HCT116 (cell line): ENCODE measurements around the gene PXN. TPM values are rescaled to one million over a fixed set of nuclear protein-coding genes. Genes with fewer than 3 reads are reported as not detected.
"Not testable (repeated sequence)": the region's sequence is repeated elsewhere in the genome, so short reads cannot be mapped to it uniquely, and the experiment has no call there.

Experiments
- ATAC-seq: fragments of 200-7000 bp; cut with Tn5 transposase; 2 replicates; pipeline ENCODE4 v1.9.1; 2020; ENCODE audit warnings: mild to moderate bottlenecking, moderate library complexity
- BruUV-seq: library from RNA; stranded (reverse); fragments of 400-500 nt; replicated peaks from 2 replicates; lab custom pipeline; 2021; lab: Mats Ljungman, UMichigan
- CTCF ChIA-PET: fragments of 300-600 bp; sonication (Branson Sonifier 250); formaldehyde crosslinking; loops from one replicate; lab custom pipeline; 2021; ENCODE audit warnings: antibody characterized with exemption; lab: Charles Lee
- POLR2A ChIA-PET: fragments of 300-600, 350-600 bp; sonication (Branson Sonifier 250); formaldehyde crosslinking; loops from one replicate; lab custom pipeline; 2021; ENCODE audit warnings: antibody characterized with exemption; lab: Charles Lee
- RAD21 ChIA-PET, 2 experiments: fragments of 300-600 bp; sonication (Branson Sonifier 250); formaldehyde crosslinking; loops; one replicate each; lab custom pipeline; 2023; ENCODE audit warnings: low total read pairs in 2 of 2; ENCODE audit not compliant: uncharacterized antibody in 2 of 2, unreplicated experiment in 2 of 2, low non-redundant PET in 1 of 2; lab: Charles Lee
- DNase-seq: peaks from one replicate; pipeline ENCODE4 v3.0.0-alpha.2; 2010; ENCODE audit warnings: low read depth, low spot score
- H2AFZ ChIP-seq: fragments of 200-600 bp; shearing (Covaris generic), sonication (generic); 2 replicates; pipeline ENCODE4 v1.6.1; 2017; ENCODE audit warnings: low read depth, mixed run types, mixed read lengths, antibody characterized with exemption, low read length; ENCODE audit not compliant: poor library complexity, severe bottlenecking
- H3K27ac ChIP-seq: 2 replicates; pipeline ENCODE4 v1.5.1; 2012; ENCODE audit warnings: low read depth, low read length
- H3K27me3 ChIP-seq: fragments of 200-600 bp; sonication (generic); 2 replicates; pipeline ENCODE4 v1.6.1; 2016; ENCODE audit warnings: mixed run types, low read length, mixed read lengths; ENCODE audit not compliant: insufficient read depth
- H3K36me3 ChIP-seq, 2 experiments: fragments of 200-500 bp in 1 of 2; fragments of 200-600 bp in 1 of 2; sonication (Bioruptor generic) in 1 of 2; sonication (generic) in 1 of 2; 2 replicates each; pipeline versions ENCODE4 v1.5.1 to v1.6.1; 2014 to 2016; ENCODE audit warnings: low read length in 2 of 2, inconsistent platforms in 1 of 2, mixed read lengths in 1 of 2, mixed run types in 1 of 2; ENCODE audit not compliant: insufficient read depth in 2 of 2, control insufficient read depth in 1 of 2
- H3K4me1 ChIP-seq, 2 experiments: fragments of 200-600 bp in 1 of 2; sonication (generic) in 1 of 2; 2 replicates each; pipeline versions ENCODE4 v1.5.1 to v1.6.1; 2012 to 2017; ENCODE audit warnings: low read length in 2 of 2, inconsistent platforms in 1 of 2, mild to moderate bottlenecking in 1 of 2, mixed read lengths in 1 of 2, mixed run types in 1 of 2, moderate library complexity in 1 of 2; ENCODE audit not compliant: insufficient read depth in 2 of 2, control insufficient read depth in 1 of 2
- H3K4me2 ChIP-seq: fragments of 200-600 bp; sonication (generic); 2 replicates; pipeline ENCODE4 v1.6.1; 2017; ENCODE audit warnings: mixed run types, low read length, mixed read lengths
- H3K4me3 ChIP-seq, 2 experiments: fragments of 200-600 bp in 1 of 2; sonication (generic) in 1 of 2; replicated peaks in 1 of 2; 2 replicates each; pipeline ENCODE4 v1.5.1; 2011 to 2016; ENCODE audit warnings: low read length in 2 of 2, control low read depth in 1 of 2, low read depth in 1 of 2, mild to moderate bottlenecking in 1 of 2, mixed read lengths in 1 of 2, mixed run types in 1 of 2
- H3K79me2 ChIP-seq: fragments of 200-600 bp; sonication (generic); 2 replicates; pipeline ENCODE4 v1.6.1; 2017; ENCODE audit warnings: mild to moderate bottlenecking, mixed run types, low read length, moderate library complexity, mixed read lengths; ENCODE audit not compliant: insufficient read depth
- H3K9ac ChIP-seq: fragments of 200-600 bp; sonication (generic); 2 replicates; pipeline ENCODE4 v1.6.1; 2016; ENCODE audit warnings: low read length, mixed read lengths
- H3K9me2 ChIP-seq: fragments of 200-600 bp; sonication (generic), shearing (Covaris generic); 2 replicates; pipeline ENCODE4 v1.6.1; 2017; ENCODE audit warnings: mixed run types, mild to moderate bottlenecking, moderate library complexity; ENCODE audit not compliant: insufficient read depth
- H3K9me3 ChIP-seq, 2 experiments: fragments of 200-500 bp in 1 of 2; fragments of 200-600 bp in 1 of 2; sonication (Bioruptor generic) in 1 of 2; sonication (generic) in 1 of 2; 2 replicates each; pipeline ENCODE4 v1.6.1; 2014 to 2017; ENCODE audit warnings: low read length in 2 of 2, mixed read lengths in 2 of 2, inconsistent platforms in 1 of 2, low read depth in 1 of 2, mild to moderate bottlenecking in 1 of 2, mixed run types in 1 of 2, moderate library complexity in 1 of 2; ENCODE audit not compliant: control insufficient read depth in 1 of 2, insufficient read depth in 1 of 2
- H4K20me1 ChIP-seq: fragments of 200-600 bp; sonication (generic), shearing (Covaris generic); 2 replicates; pipeline ENCODE4 v1.6.1; 2017; ENCODE audit warnings: mixed run types, mild to moderate bottlenecking, moderate library complexity; ENCODE audit not compliant: insufficient read depth
- CBX3 ChIP-seq: IDR thresholded peaks from 2 replicates; pipeline ENCODE4 v1.6.1; 2012; ENCODE audit warnings: low read depth
- intact Hi-C: fragments of 100-400 bp; cut with micrococcal nuclease; formaldehyde crosslinking; loops from 2 replicates; pipeline ENCODE4 v1.10.0; 2022
- total RNA-seq: library from RNA; stranded (reverse); gene quantifications from one replicate; pipeline ENCODE4 v1.2.1, GENCODE V29; 2021; ENCODE audit not compliant: unreplicated experiment
- TF ChIP-seq, protein P1 (sequence below): IDR thresholded peaks from 2 replicates; pipeline ENCODE4 v1.6.1; 2012; ENCODE audit warnings: low read depth

The PXN gene
- total RNA-seq, 1 experiment from 2014 or later = 211 TPM

DNA sequence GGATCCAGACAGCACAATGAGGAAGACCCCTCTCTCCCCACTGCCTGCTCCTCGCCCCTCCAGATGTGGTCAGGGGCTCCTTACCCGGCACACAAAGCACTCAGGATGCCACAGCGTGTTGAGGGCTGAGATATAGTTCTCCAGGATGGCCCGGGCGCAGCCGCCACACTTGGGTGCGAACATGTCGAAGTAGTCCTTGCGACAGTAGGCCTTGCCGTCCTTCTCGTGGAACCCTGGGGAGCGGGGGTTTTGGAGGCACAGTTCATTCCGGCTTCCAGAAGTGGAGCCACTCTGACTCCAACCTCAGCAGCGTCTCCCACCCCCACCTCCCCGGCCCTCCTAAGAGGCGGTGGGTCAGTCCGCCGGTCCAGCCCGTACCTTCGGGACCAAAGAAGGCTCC is 51.8 kb downstream of the PXN start:
- peaks cover 37 to 41% of the 10 kb centered on the region in 2 experiments; a peak in 3 of 4 replicates for H3K36me3 ChIP-seq
- H3K4me2 ChIP-seq = no peak overlapping the region
- H3K9ac ChIP-seq = no peak overlapping the region
- no peaks in the 10 kb centered on the region for H3K9me2 ChIP-seq
- H3K27ac ChIP-seq = no peak overlapping the region
- ChIA-PET RAD21 (no interaction called here), CTCF (no interaction called here), POLR2A (no interaction called here)
- no peaks in the 10 kb centered on the region for H3K4me1 ChIP-seq
- H3K27me3 ChIP-seq = no peaks in the 10 kb centered on the region
- TF ChIP-seq, protein P1, sequence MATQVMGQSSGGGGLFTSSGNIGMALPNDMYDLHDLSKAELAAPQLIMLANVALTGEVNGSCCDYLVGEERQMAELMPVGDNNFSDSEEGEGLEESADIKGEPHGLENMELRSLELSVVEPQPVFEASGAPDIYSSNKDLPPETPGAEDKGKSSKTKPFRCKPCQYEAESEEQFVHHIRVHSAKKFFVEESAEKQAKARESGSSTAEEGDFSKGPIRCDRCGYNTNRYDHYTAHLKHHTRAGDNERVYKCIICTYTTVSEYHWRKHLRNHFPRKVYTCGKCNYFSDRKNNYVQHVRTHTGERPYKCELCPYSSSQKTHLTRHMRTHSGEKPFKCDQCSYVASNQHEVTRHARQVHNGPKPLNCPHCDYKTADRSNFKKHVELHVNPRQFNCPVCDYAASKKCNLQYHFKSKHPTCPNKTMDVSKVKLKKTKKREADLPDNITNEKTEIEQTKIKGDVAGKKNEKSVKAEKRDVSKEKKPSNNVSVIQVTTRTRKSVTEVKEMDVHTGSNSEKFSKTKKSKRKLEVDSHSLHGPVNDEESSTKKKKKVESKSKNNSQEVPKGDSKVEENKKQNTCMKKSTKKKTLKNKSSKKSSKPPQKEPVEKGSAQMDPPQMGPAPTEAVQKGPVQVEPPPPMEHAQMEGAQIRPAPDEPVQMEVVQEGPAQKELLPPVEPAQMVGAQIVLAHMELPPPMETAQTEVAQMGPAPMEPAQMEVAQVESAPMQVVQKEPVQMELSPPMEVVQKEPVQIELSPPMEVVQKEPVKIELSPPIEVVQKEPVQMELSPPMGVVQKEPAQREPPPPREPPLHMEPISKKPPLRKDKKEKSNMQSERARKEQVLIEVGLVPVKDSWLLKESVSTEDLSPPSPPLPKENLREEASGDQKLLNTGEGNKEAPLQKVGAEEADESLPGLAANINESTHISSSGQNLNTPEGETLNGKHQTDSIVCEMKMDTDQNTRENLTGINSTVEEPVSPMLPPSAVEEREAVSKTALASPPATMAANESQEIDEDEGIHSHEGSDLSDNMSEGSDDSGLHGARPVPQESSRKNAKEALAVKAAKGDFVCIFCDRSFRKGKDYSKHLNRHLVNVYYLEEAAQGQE = no peak
- no peak for TF ChIP-seq CBX3
- DNase-seq = no peak
- H3K9me3 ChIP-seq = no peaks in the 10 kb centered on the region
- no peaks in the 10 kb centered on the region for H4K20me1 ChIP-seq
- intact Hi-C loops = no loop called here
- H3K79me2 ChIP-seq = no peaks in the 10 kb centered on the region
- BruUV-seq = no TSS peak
- H3K4me3 ChIP-seq = no peak overlapping the region
- no peak overlapping the region for H2AFZ ChIP-seq
- no peak for ATAC-seq

DNA sequence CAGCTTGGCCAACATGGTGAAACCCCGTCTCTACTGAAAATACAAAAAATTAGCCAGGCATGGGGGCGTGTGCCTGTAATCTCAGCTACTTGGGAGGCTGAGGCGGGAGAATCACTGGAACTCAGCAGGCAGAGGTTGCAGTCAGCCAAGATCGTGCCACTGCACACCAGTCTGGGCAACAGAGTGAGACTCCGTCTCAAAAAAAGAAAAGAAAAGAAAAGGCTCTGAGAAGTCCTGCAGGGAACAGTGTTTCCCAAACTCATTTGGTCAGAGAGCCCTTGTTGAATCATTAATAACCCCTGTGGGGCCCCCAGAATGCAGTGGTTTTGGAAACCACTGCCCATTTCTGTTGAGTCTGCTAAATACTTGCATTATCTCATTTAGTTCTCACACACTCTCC is 52.3 kb downstream of the PXN start:
- H3K4me2 ChIP-seq, H2AFZ ChIP-seq, intact Hi-C loops, H3K9me2 ChIP-seq, H3K9ac ChIP-seq, RAD21 ChIA-PET, H3K4me3 ChIP-seq, CTCF ChIA-PET, DNase-seq, BruUV-seq, ATAC-seq, H4K20me1 ChIP-seq, H3K27ac ChIP-seq, H3K27me3 ChIP-seq, H3K79me2 ChIP-seq, H3K4me1 ChIP-seq, H3K9me3 ChIP-seq: not testable (repeated sequence)
- POLR2A ChIA-PET = interaction anchor here (0.6 to 0.9 kb wide), 2 partner anchors 74 to 77 kb away, joined by 3 read pairs; no protein-coding TSS in a partner anchor
- peaks cover 33 to 41% of the 10 kb centered on the region in 2 experiments; a peak in 3 of 4 replicates for H3K36me3 ChIP-seq
